GM21717 (cell line): ENCODE data around the gene TRANK1.
A peak's percentile ranks its signal among the peaks of the same experiment; 100 is the strongest.
"Not testable (repeated sequence)": the region's sequence is repeated elsewhere in the genome, so short reads cannot be mapped to it uniquely, and the experiment has no call there.

Experiments
- ATAC-seq: cut with Tn5 transposase; IDR thresholded peaks from one replicate; pipeline ENCODE4 v1.9.1; 2021; ENCODE audit warnings: mild to moderate bottlenecking, moderate library complexity; ENCODE audit not compliant: unreplicated experiment

Gene TRANK1

GRCh38 chr3:36923523-36923943 lies 21.3 kb downstream of the TRANK1 start:
- no peak for ATAC-seq

DNA sequence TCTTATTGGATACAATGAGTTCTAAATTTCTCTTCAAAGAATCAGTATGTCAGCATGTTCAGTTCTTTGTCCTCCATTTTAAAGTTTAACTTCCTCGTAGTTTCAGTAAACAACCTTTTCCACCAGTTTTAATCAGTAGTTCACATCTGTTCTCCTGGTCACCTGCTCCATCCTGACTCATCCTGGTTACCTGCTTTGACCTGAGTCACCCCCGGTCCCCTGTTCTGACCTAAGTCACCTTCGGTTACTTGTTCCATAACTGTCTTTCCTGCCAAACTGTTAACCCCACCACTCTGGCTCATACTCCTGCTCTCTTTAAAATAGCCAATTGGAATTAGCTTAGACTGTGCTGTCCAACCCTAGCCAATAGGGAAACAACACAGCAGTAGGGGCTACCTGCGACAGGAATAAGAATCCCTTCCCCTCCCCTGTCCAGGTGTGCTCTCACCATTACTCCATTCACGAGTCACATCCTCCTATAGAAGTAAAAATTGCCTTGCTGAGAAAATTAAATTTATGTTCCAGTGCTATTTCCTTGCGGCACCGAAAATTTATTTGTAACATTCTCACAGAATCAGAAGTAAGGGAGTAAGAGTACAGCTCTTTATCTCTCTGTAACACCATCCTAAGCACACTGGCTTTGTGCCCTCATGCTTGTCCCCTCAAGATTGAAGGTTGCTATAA lies 23.8 kb downstream of the TRANK1 start:
- ATAC-seq: no peak

- ATAC-seq: no peak
Measured at GRCh38 chr3:36919439-36920160, 25.3 kb downstream of the TRANK1 start.

- ATAC-seq: peak; percentile 95
Measured at GRCh38 chr3:36918050-36918449, 26.8 kb downstream of the TRANK1 start.

GRCh38 chr3:36911990-36912804 lies 32.7 kb downstream of the TRANK1 start:
- peak; percentile 93 for ATAC-seq

- no peak for ATAC-seq
Measured at GRCh38 chr3:36909666-36910065, 35.2 kb downstream of the TRANK1 start.

- no peak for ATAC-seq
Measured at GRCh38 chr3:36909181-36909580, 35.7 kb downstream of the TRANK1 start.

DNA sequence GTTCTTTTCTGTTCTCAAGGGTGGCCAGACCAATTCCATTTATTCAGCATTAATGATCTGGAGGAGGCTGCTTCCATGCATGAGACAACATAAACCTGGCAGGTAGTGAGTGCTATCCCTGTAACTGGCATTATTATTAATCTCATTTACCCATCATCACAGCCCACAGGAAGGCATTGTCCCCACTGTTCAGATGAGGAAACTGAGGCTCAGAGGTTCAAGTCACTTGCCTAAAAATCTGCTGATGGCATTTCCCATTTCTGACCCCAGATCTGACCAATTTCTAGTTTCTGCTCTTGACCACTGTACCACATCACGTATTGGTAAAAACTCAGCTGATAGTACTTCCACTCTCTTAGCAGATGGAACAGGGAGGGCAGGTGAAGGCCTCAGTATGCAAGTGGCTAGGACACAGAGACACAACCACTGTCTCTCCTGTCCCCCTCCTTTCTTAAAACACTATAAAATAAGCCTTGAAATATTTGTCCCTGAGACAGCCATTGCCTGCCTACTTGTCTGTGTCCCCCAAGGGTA lies 36.1 kb downstream of the TRANK1 start:
- no peak for ATAC-seq

- peak; percentile 39 for ATAC-seq
Measured at GRCh38 chr3:36907911-36908646, 36.8 kb downstream of the TRANK1 start.

DNA sequence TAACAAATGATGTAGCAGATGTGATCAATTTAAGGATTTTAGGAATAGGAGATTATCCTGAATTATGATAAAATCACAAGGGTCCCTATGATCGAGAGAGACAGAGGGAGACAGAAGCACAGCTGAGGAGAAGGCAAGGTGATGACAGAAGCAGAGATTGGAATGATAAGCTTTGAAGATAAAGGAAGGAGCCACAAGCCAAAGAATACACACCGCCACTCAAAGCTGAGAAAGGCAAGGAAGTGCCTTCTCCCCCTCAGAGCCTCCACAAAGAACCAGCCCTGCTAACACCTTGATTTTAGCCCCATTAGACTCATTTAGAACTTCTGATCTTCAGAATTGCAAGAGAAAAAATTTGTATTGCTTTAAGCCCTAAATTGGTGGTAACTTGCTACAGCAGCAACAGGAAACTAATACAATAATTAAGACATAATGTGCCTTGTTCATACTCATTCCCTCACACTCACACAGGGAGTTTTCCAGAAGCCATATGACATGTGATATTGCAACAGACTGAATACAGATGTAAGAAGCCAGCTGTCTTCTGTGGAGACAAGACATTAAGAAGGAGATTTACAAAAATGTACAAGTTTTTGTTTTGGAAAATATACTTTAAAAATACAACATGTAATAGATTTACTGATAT lies 38.2 kb downstream of the TRANK1 start:
- ATAC-seq: no peak

- no peak for ATAC-seq
Measured at GRCh38 chr3:36905545-36905944, 39.3 kb downstream of the TRANK1 start.

DNA sequence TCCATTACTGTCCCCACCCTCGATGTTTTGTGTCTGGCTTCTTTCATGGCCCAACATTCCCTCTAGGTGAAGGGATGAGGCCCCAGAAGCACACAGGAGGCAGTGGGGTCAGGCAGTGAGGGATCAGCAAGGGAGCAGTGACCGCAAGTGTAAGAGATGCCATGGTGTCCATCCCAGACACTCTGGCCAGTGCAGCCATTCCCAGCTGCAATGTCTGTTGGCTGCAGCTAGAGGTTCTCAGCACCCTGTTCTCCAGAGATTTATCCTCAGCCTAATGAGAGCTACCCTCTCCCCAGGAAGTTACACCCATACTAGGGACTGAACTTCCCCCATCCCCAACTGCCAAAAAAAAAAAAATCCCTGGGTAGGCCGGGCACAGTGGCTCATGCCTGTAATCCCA lies 40.2 kb downstream of the TRANK1 start:
- ATAC-seq: no peak

GRCh38 chr3:36904065-36904464 lies 40.8 kb downstream of the TRANK1 start:
- ATAC-seq: not testable (repeated sequence)

- no peak for ATAC-seq
Measured at GRCh38 chr3:36903119-36903882, 41.6 kb downstream of the TRANK1 start.

- no peak for ATAC-seq
Measured at GRCh38 chr3:36901588-36901987, 43.3 kb downstream of the TRANK1 start.

GRCh38 chr3:36900474-36901443 lies 44.1 kb downstream of the TRANK1 start:
- no peak for ATAC-seq

- no peak for ATAC-seq
Measured at GRCh38 chr3:36895496-36896409, 49.1 kb downstream of the TRANK1 start.
